Fibroblast of skin of left quadriceps (primary cell): ENCODE results near the gene LDB2.
"Not testable (repeated sequence)": the region's sequence is repeated elsewhere in the genome, so short reads cannot be mapped to it uniquely, and the experiment has no call there.

ENCODE experiments used
- DNase-seq, 2 experiments: peaks; one replicate each; pipeline ENCODE4 v3.0.0-alpha.2; 2013; ENCODE audit warnings: low read depth in 2 of 2

LDB2 gene

DNA sequence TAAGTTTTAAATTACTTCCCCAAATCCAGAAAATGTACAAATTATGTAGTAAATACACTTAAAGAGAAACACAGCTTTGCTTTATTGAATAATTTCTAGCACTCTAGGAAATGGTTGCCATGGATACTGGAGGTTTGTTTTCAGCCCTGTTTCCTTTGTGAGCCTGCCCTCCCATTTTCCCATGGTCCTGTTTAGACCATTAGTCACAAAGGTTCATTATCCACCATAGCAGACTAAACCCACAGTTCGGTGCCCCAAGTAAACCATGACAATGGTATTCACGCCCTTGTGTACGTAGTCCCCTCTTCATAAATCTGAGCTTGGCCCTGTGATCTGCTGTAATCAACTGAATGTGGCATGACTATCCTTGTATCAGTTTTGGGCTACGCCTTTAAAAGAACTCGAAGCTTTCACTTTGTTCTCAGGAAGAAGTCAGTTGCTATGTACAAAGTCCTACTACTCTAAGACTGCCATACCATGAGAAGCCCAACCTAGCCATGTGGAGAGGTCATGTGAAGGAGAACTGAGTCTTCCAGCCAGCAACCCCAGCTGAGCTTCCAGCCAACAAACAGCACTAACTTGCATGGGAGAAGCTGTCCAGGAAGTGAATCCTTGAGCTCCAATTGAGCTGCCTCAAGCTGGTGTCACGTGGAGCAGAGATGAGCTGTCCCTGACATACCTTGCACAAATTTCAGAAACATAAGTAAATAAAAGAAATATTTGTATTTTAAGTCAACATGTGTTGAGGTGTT lies 300.4 kb downstream of the LDB2 start:
- DNase-seq: no peak

DNA sequence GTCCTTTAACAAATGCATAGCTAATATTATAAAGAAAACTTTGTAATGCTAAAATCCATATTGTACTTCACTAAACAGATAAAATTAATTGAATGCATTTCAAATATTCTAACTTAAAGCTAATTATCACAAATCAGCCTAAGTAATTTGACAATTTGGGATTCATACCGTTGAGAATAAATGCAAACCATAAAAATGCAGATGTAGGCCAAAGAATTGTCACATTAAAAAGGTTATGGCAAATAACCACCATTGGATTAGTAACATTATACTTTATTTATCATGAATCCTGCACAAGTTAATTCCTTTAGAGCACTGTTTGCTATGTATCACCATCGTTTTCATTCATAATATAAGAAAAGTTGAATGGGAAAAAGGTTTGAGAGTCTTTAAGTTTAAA lies 301.0 kb downstream of the LDB2 start:
- DNase-seq: no peak

DNA sequence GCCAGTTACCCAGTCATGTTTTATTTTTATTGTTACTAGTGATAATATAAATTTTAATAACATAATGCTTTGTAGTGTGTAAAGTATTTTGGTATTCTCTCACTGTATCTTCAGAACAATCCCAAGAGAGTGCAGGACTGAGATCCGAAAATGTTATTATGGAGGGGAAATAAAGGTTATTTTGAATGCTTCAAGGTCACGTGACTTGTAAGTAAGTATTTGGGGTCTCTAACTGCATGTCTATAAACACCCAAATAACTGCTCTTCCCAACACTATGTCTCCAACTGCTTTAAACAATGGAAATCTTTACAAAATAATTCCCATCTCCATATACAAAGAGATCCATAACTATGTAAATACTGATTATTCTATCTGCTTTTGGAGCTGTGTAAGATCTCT lies 302.2 kb downstream of the LDB2 start:
- DNase-seq: no peak

DNA sequence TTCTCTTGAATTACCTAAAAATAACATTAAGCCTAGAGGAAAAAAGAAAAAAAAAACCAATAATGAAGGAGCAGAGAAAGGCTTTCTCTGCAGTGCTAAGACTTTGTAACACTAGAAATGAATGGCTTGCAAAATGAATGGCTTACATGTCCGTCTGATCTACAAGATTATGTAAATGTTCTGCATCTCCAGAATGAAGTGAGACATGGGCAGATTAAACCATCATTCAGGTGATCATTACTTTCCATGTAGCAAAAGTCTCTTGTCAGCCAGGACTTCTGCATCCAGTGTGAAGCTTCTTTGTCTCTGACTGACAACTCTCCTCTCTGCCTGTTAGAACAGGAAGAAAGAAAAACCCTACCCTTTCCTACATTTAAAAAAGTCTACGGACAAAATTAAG lies 304.3 kb downstream of the LDB2 start:
- DNase-seq: no peak

DNA sequence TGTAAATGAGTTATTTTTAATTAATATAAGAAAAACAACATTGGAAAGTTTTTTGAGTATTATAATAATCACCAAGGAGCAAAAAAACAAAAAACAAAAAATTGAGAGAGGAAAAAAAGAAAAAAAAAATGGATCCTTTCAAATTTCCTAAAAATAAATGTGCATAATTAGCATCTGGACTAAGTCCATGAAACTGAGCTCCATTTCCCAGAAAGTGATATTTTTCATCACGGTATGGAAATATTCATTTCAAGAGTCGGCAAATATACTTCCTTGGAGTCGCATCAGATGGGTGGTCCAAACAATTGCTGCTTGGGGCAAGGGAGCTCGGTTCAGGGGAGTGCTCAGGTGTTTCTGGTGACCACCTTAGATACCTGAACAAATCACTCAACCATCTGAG lies 305.1 kb downstream of the LDB2 start:
- DNase-seq: no peak

DNA sequence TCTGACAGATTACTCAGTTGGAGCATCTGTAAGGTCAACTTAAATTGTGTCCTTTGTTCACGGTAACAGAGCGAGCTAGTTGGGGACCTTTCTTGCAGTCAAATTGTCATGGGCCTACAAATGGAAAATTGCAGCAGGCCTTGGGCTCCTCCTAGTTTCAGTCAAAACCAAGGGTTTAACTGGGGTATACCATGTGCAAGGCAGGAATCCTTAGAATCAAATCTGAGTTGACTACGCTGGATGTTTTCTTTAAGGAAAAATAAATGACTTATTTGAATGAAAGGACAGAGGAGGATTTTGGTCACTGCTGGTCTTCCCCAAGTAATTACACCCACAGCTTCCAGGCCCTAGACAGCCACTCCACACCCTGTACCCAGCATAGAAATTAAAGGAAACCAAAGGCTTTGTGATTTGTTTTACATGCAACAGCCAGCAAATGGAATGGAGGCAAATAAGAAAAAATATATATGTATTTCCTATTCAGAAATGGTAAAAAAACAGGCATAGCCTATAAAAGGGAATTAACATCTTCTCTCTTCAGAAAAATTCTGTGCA lies 307.1 kb downstream of the LDB2 start:
- DNase-seq: no peak

DNA sequence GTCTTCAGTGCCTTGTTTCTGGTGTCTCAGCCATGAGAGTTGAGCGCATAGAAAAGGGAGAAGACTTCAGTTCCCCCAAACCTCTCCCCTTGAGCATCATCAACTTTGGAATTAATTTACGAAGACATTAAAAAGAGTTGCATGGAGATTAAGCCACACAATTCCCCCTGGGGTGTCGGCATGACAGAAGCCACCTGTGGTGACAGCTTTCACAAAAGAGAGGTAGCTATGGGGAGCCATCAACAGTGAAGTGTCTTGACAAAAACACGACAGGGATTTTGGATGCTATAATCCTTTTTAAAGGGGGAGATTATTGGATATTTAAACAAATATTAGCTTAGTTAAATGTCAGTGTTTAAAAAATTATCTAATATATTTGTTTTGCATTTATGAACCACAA lies 307.6 kb downstream of the LDB2 start:
- DNase-seq: no peak

DNA sequence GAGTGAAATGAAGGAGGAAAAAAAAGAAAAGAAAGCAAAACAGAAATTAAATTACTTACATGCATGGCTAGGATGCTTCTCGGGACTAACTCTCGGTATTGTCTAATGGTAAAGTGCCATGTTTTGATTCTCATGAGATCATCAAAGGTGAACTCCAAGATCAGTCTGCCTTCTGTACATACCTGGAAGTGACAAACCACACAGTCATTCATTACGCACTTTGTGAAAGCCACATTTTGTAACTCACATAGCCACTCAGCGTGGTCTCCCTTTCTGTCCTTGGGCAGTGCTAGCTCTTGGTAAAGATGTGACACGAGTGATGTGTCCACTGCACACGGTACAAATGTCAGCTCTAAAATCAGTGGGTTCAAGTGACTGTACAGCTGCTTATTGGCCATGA lies 309.8 kb downstream of the LDB2 start:
- no peak for DNase-seq

DNA sequence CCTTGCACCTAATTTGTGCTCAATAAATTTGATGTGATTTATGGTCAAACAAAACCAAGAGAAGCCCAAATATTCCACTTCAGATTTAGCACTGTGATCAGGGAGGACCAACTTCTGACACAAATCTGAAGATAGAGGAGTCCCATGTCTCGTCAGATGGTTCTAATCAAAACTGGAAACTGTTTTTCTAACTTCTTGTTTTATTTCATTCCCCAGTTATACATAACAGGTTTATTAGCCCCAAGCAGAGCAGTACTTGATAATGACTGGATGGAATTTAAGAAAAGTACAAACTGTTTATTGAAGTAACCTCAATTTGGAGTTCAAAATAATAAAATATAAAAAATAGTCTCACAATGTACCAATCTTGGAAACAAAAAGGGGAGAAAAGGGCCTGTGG lies 310.3 kb downstream of the LDB2 start:
- no peak for DNase-seq

DNA sequence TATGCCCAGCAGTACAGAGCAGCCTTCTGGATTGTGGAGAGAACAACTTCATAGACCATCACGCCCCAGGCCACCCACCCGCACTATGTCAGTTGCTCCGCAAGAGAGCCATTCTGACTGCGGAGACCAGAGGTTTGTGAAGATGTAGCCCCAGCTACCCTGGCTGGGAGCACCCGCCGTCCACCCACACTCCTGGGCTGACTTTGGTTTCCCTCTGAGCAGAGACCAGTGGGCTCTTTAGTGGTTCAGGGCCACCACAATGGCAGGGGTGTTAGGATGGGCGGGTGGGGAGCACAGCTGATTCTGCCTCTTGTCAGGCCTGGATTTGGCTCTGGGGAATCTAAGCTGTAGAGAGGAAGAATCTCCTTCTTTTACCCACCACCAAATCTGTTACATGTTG lies 313.4 kb downstream of the LDB2 start:
- DNase-seq: no peak

DNA sequence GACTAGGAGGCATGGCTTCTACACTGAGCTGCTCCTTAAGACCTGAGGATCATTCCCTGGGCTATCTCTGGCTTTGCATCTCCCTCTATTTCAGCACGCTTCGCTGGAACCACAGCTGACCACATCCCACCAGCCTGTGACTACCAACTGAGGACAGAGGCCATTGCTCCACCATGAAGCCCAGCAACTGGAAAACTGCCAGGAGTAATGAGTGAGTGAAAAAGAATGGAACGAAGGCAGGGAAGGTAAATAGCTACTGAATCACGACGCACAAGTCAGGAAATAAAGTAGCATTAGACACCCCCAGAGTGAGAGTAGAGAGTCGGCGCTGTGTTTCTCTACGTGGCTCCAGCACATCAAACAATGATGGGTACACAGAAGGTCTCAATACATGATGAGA lies 314.7 kb downstream of the LDB2 start:
- DNase-seq: no peak

DNA sequence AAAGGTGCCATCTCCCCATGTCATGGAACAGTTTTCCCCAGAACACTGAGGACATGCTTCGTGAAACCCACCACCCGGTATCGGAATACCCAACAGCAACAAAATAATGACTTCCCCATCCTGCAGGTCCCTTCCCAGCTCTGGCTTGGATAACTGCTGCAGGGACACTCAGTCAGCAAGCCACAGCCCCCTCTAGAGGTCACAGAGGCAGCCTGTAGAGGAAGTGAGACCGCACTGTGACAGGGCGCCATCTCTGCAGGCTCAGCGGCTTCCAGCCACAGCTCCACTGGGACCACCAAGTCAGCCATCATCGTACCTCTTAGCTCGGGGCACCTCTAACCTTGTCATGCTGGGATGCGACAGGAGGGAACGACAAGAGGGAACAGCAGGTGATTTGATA lies 315.9 kb downstream of the LDB2 start:
- DNase-seq: no peak

DNA sequence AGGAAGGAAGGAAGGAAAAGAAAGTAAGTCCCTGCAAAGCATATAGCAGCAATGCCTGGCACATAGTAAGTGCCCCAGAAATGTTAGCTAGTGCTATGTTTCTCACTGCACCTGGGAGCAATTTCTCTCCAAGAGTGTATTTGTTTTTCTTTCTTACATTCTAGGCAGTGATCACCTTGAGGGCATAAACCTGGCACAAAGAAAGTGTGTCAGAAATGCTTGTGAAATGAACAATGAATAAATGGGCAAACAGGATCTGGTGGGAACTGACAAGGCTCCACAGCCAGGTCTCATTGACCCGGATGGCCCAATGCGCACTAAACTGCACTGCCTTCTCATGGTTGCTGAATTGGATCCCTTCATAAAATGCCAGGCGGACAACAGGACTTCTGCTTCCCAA lies 316.4 kb downstream of the LDB2 start:
- DNase-seq: no peak

DNA sequence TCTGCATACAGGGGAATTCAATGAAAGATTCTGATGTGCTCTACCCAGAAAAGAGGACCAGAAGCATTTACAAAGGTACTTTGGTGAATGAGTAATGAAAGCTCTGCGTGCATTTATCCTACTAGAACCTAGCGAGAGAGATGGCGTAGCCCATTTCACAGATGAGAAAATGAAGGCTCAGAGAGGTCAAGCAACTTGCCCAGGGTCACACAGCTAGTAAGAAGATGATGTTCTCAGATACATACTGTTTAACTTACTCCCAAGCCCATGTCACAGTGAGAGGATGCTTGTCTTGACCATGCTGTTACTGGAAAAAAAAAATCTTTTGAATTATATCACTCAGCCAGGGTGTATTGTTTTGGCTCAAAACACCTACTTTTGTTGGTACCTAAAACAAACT lies 317.3 kb downstream of the LDB2 start:
- DNase-seq: no peak

DNA sequence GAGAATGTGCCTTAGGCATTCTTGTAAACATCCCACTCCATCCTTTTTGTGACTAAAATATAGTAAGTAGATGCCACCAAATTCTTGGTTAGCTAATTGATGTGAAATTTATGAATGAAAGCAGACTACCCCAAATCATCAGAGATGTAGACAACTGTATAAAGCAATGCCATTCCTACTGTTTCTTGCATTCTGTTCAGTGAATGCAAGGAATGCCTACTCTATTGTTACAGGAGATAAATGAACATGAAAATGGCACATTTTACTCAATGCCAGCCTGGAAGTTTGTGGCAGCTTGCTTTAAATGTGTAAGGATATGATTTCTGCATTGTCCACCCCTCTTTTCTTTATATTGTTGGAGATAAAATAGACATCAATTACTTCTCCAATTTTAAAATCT lies 317.9 kb downstream of the LDB2 start:
- DNase-seq: no peak

DNA sequence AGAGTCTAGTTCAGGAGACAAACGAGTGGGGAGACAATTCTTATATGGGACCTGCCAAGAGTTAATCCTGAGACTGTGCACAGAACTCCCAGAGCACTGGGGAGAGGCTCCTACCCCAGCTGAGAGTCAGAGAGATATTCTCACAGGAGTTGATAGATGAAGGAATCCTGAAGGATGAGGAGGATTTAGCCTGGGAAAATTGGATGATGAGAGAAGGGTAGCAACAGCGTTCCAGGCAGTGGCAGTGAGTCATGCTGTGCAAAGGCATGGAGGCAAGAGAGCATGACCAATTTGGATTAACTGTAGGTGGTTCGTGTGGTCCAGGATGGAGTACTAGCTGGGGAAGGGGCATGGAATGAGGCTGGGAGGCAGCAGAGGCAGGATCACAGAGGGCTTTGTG lies 318.6 kb downstream of the LDB2 start:
- DNase-seq: no peak

DNA sequence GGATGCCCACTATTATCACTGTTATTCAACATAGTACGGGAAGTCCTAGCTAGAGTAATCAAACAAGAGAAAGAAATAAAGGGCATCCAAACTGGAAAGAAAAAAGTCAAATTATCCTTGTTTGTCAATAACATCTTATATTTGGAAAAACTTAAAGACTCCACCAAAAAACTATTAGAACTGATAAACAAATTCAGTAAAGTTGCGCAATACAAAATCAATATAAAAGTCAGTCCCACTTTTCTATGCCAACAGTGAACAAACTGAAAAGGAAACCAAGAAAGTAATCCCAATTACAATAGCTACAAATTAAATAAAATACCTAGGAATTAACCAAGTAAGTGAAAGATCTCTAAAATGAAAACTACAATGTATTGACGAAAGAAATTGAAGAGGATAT lies 321.3 kb downstream of the LDB2 start:
- no peak for DNase-seq

DNA sequence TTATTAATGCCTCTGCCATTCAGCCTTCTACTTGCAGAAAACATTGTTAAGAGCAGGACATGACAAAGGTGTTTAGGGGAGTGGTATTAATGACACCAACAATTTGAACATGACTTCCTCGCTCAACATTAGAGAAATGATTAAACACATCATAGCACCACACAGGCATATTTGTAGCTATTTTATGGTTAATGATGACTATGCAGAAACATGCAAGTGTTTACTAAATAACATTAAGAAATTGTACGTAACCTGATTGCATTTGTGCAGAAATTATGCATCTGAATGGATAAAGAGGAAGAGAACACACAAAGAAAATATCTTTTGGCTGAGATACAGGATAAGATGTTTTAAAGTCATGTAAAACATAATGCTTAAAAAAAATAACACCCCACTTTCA lies 323.5 kb downstream of the LDB2 start:
- no peak for DNase-seq

DNA sequence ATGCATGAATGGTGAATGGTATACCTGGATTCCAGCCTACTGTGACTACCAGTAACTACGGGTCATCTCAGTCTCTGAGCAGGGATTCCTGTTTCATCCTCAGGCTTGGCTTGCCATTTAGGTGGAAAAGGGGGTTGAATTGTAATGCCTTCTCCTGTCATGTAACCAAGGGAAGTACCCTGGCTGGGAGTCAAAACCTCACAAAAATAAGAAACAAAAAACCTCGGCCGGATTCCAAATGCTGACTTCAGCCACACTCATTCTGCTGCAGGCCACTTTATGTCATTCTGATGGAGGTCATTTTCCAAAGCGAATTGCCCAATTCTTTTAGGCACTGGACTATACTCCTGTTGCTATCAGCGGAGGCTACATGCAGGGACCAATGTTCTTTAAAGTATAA lies 324.7 kb downstream of the LDB2 start:
- no peak for DNase-seq

DNA sequence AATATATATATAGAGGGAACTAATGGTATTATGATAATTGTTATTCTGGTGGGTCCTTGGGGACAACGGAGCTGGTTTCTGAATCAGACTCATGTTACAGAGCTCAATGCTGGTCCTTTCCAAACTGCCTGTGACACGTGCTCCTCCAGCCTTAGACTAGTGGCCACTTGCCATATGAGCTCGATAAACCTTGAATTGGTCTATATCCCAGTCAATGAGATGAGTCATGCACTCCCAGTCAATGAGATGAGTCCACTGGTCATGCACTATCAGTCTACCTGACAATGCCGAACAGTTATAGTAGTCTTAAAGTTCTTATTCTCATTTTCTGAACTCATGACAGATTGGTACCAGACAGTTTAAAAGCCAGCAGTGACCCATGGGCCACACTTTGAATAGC lies 325.2 kb downstream of the LDB2 start:
- DNase-seq: no peak

DNA sequence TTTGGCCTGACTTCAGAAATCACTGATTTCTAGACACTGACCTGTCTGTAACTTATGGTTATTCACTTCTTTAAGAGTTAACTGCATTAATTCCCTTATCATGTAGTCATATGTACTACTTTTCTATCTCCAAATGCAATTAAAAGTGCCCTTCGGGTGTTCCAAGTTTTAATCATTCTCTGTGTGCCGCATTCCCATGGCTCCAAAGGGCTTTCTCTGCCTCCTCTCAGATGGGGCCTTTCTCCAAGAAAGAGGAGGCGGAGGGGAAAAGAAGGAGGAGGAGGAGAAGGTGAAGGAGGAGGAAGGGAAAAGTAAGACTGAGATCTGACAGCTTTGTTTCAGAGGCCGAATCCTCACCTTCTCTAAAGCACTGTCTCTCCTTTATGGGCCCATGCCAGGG lies 325.8 kb downstream of the LDB2 start:
- no peak for DNase-seq

DNA sequence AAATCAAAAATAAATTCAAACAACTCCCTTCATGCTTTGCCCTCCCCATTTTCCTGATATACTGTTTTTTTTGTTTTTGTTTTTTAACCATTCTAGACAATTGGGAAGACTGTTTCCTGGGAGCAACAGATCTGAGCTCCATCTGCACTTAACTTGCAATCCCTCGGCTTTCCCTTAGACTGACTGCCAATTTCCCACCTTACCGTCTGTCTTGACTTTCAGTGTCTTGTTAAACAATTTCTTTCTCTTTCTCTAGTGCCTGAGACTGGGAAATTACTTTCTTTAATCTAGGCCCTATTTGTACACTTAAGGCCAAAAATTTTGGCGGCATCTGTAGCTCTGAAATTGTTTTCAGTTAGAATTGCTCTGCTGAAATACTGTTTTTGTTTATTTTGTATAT lies 326.3 kb downstream of the LDB2 start:
- no peak for DNase-seq

DNA sequence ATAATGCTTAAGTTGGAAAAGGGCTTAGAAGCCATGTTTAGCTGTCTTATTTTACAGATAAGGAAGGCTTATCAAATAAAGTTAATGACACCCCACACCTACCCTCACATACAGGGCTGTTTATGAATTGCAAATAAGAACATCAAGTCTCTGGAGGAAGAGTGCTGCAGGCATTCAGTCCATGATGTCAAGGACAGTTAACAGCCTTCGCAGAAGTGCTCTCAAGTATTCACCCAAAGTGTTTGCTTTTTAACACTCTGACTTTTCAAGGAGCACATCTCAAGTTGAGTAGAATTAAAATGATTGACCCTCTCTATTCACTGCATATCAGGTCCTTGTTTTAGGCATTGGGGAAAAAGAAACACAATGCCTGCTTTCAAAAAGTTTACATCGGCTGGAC lies 328.7 kb downstream of the LDB2 start:
- DNase-seq: no peak

DNA sequence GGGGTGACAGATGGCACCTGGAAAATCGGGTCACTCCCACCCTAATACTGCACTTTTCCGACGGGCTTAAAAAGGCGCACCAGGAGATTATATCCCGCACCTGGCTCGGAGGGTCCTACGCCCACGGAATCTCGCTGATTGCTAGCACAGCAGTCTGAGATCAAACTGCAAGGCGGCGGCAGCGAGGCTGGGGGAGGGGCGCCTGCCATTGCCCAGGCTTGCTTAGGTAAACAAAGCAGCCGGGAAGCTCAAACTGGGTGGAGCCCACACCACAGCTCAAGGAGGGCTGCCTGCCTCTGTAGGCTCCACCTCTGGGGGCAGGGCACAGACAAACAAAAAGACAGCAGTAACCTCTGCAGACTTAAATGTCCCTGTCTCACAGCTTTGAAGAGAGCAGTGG lies 341.1 kb downstream of the LDB2 start:
- DNase-seq: not testable (repeated sequence)
